Testis (tissue), 2 donors: ENCODE data around the gene RNF168.

Source experiments
- CTCF ChIP-seq, 3 experiments: fragments of 450-650 bp in 2 of 3; fragments of 200-600 bp in 1 of 3; sonication (generic) in 1 of 3; IDR thresholded peaks; one replicate each; pipeline ENCODE4 v1.5.1; 2016 to 2019; ENCODE audit warnings: antibody characterized with exemption in 3 of 3, mild to moderate bottlenecking in 2 of 3, moderate library complexity in 1 of 3
- POLR2A ChIP-seq: fragments of 450-650 bp; IDR thresholded peaks from one replicate; pipeline ENCODE4 v1.6.1; 2017; ENCODE audit warnings: antibody characterized with exemption, mild to moderate bottlenecking, moderate library complexity

GRCh38 chr3:196531418-196531817 is 27.9 kb upstream of the RNF168 start:
- TF ChIP-seq CTCF (IDR thresholded peaks at IDR 0.05) (no peak), POLR2A (no peak)
